Fibroblast of skin of back (primary cell): Measurements from ENCODE around the gene ZNF326. TPM values are rescaled to one million over a fixed set of nuclear protein-coding genes. Genes with fewer than 3 reads are reported as not detected.

Experiments used
- DNase-seq: peaks from one replicate; pipeline ENCODE4 v3.0.0-alpha.2; 2013
- polyA plus RNA-seq, 2 experiments: library from polyadenylated mRNA; unstranded; fragments of 120-200 nt; gene quantifications; one replicate each; pipeline ENCODE4 v1.2.1, GENCODE V29; 2013; ENCODE audit not compliant: insufficient read length in 2 of 2

The ZNF326 gene, protein sequence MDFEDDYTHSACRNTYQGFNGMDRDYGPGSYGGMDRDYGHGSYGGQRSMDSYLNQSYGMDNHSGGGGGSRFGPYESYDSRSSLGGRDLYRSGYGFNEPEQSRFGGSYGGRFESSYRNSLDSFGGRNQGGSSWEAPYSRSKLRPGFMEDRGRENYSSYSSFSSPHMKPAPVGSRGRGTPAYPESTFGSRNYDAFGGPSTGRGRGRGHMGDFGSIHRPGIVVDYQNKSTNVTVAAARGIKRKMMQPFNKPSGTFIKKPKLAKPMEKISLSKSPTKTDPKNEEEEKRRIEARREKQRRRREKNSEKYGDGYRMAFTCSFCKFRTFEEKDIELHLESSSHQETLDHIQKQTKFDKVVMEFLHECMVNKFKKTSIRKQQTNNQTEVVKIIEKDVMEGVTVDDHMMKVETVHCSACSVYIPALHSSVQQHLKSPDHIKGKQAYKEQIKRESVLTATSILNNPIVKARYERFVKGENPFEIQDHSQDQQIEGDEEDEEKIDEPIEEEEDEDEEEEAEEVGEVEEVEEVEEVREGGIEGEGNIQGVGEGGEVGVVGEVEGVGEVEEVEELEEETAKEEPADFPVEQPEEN
- polyA plus RNA-seq (2013, experiment 1 of 2; ENCODE audit: insufficient read length): 22.9 TPM
- polyA plus RNA-seq (2013, experiment 2 of 2; ENCODE audit: insufficient read length): 9.8 TPM

DNA sequence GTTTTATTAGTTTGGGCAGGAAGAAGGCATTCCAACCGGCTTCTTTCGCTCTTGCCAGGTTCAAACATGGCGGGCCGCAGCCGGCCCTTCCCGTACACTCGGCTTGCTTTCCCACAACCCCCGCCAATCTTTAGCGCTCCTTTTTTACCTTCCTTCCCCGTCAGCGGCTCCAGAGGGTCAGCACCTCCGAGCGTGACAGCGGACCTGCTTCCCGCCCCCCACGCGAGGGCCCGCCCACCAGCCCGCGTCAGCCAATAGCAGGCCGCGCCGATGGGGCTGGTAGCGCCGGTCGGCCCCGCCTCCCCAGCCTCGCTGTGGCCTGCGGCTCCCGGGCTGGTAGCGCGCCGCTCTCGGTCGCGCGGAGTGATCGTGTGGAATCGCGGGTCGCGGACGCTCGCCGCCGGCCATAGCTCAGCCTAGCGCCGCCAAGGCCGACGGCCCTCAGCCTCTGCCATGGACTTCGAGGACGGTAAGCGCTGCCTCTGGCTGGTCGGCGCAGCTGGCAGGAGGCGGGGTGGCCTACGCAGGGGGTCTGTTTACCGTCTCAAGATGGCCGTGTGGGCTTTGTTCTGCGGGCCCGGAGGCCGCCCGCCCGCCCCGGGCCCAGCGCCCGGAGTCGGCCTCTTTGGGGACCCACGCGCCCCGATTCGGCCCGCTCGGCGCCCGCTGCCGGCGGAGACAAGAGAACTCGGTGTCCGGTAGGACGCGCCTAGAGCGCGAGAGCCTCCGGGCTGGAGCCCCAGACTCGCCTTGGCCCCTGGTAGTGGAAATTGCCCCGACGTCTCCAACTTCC, at the start of gene ZNF326:
Gene ZNF326 (plus strand): TSS at position 306 of the 793 bp plus-strand sequence. CDS start 148 bp downstream, at position 454.
- peak; percentile 95 for DNase-seq

DNA sequence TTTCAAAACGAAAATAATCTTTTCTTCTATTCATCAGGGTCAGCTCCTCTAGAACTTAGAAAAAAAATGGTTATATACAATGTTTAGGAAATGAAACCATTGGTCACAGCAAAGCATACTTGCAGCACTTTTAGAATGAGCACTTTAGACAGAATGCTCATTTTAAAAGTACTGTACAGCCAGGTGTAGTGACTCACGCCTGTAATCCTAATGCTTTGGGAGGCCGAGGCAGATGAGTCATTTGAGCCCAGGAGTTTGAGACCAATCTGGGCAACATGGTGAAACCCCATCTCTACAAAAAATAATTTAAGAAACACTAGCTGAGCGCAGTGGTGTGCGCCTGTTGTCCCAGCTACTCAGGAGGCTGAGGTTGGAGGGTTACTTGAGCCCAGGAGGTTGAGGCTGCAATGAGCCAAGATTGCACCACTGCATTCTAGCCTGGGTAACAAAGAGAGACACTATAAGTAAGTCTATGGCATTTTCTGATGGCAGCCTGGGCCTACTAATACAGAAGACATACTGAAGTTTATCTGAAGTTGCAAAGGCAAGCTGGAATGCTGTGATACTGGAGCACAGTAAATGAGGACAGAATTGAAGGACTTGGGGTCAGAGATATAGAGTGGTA, 48.9 kb upstream of the ZNF326 start:
- DNase-seq: peak; percentile 22

DNA sequence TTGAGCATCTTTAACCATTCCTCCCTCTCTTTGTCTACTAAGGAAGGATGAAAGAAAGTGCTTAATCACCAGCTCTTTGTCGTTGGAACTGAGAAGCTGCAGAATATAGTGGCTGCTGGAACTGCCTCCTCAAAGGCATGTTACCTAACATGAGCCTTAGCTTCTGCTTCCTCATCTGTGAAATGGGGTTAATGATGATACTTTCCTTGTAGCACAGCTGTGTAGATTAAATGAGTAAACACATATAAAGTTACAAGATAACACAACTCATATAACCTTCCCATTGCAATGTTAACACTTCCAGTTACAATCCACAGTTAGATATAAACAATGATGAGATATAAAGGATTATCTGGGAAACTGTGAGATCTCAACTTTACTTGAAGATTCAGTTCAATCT, 48.4 kb upstream of the ZNF326 start:
- no peak for DNase-seq

DNA sequence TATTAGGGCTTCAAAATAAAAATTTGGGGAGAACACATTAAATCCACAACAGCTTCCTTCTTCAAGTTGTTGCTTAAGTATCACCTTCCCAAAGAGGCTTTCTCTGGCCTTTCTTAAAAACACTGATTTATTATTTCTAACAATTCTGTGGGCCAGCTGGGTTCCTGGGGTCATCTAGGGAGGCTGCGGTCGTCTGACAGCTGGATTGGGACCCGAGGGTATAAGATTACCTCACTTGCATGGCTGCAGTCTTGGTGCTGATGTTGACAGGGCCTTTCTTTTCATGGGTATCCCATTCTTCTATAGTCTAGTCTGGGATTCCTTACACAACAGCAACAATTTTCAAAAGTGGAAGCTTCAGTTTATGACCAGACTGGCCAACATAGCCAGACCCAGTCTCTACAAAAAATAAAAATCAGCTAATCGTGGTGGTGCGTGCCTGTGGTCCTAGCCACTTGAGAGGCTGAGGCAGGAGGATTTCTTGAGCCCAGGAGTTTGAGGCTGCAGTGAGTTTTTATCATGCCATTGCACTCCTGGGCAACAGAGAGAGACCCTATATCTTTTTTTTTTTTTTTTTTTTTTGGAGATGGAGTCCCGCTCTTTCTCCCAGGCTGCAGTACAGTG, 46.1 kb upstream of the ZNF326 start:
- DNase-seq: no peak

DNA sequence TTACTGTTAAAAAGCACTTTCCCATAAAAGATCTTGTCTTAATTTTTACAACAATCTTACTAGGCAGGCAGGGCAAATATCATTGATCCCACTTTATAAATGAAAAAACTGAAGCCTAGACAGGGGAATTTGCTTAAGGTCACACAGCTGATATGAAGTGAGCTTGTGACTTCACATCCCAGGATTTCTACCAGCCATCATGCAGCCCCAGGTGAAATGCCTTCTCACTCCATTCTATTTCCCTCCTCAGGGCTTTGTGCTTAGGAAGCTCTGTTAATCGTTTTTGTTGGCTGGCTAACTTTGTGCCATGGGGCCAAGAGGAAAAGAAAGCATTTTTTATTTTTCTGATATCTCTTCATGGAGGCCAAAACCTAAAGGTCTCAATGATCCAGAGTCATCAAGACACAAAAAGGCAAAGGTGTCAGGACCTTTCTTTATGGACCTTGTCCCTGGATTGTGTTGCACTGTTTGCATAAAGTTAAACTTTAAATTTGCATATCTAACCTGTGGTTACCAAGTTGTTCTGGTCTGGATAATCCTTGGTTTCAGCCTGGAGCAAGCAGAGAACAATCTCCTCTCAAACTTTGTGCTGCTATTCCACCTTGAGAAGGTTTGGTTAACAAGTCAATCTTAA, 44.8 kb upstream of the ZNF326 start:
- DNase-seq: no peak

DNA sequence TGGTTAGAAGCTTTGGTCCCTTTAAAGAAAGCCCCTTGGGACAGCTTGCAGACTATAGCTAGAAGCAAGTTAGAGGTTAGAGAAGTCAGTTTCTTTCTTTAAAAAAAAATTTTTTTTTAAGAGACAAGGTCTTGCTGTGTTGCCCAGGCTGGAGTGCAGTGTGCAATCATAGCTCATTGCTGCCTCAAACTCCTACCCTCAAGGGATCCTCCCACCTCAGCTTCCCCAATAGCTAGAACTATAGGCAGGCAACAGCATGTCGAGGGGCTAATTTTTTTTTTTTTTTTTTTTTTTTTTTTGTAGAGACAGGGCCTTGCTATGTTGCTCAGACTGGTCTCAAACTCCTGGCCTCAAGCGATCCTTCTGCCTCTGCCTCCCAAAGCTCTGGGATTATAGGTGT, 44.2 kb upstream of the ZNF326 start:
- DNase-seq: no peak

DNA sequence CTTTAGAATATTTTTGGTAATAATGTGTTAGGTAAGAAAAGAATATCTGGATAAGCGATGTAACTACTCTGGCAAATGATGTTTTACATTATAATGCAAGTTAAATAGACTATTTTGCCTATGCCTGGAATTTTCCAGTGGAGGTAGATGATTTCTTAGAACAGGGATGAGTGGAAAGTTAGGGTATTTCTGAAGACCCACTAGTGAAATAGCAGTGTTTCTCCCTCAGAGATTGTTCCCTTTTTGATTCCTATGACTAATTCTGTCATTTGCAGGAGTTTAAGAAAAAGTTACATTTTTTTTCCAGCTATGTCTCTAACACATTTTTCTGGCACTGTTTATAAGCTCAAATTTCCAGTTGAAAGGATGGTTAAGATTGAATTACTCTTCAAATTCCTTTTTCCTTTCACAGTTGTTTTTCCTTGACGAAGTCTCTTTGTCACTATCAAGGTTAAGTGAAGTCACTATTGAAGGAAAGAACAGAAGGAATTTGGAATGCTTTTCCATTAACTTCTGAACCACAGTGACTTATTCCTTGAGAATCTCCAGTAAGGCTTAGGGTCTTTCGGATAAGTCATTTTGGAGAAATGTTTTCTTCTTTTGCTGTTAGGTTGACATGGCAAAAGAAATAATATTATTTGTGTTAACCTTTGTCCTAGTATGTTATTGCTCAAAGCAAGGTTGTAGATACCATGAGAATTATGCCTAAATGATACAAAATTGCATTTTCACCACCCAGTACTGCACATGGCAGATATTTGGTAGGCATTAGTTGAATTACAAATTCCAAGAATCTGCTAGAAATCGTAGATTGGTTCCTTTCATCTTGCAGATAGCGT, 42.9 kb upstream of the ZNF326 start:
- DNase-seq: peak; percentile 96

DNA sequence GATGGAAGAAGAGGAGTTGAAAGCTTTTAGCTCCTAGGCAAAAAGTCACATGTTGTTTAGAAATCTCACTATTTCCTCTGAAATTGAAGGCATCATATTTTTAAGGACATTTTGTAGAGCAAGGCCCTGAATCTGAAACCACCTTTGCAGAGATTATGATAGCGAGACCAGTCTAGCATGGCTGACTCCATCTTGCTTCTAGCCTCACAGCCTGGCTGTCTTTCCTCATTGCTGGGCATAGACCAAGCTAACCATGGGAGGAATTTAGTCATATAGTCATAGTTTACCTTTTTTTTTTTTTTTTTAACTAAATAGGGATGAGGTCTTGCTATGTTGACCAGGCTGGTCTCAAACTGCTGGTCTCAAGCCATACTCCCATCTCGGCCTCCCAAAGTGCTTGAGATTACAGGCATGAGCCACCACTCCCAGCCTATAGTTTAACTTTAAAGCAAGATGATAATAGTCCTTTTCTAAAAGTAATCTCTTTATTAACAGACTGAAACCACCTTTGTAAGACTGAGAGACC, 42.2 kb upstream of the ZNF326 start:
- peak; percentile 35 for DNase-seq

DNA sequence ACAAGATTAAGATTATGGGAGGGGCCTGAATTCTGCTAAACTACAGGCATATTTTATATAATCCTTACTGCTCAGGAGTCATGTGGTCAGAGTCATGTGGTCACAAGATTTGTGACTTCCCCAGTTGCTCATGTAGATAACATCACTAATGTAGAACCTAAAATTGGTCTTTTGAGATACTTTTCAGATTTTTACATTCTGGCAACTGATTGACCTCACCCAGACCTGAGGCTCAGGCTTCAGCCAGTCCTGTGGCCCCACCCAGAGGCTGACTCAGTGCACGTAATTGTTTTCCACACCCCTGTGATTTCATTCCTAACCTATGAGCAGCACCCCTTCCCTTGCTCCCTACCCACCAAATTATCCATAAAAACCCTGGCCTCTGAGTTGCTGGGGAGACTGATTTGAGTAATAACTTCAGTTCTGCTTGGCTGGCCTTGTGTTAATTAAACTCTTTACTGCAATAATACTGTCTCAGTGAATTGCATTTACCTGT, 41.7 kb upstream of the ZNF326 start:
- peak; percentile 92 for DNase-seq

DNA sequence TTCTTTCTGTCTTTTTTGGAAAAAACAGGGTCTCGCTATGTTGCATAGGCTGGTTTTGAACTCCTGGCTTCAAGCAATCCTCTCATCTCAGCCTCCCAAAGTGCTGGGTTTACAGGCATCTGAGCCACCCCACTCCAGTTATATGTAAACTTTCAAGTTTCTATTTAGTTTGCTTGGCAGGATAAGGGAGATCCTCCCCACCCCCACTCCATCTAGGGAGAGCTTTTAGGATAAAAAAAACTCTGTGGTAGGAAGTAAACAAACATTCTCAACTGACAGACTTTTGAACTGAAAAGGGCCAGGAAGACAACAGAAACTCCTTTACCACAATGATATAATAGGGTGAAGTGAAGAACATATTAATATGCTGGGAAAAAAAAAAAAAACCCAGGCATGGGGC, 41.0 kb upstream of the ZNF326 start:
- no peak for DNase-seq

DNA sequence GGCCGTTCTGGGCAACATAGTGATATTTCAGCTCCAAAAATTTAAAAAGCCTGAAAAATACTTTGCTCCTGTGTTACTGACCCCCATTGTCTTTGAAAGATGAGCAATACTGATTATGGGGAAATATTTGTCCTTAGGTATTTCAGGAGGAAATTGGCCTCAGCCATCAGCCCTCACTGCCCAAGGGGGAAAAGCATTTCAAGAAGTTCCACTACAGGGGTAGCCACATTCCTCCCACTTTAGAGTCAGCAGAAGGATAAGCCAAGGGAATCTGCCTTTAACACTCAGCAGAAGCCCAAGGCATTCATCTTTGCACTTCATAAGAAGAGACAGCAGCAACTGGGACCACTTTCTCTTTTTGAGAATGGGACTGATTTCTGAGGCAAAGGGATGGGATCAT, 40.5 kb upstream of the ZNF326 start:
- no peak for DNase-seq

DNA sequence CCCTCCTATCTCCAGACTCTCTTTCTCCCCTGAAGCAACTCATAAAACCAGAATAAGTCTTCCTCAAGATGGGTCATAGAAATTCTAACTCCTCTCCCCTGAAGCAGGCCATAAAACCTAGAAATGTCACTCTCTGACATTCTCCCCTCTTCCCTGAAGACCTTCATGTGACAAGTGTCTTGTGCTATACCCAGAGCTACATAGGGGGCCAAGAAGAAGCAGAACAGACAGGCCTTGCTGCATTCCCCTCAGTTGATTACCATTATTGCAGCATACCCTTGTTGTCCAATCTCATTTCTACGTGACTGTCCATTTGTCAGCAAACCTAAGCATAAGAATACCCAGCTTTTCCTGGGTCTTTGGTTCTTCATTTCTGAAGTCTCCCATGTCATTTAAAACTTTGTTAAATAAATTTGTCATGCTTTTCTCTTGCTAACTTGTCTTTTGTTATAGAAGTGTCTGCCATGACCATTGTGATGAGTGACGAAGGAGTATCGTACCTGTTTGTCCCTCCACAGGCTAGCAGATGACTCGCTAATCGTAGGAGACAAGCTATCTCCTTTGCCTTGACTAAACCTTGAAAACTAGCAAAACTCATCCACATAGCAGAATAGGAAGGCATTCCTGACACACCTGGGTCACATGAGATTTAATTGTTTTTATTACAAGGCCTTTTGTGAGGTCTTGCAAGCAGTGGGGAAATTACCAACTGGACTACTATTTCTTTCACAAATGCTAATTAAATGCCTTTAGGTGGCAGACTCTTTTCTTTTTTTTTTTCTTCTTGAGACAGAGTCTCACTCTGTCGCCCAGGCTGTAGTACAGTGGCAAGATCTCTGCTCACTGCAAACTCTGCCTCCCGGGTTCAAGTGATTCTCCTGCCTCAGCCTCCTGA, 39.4 kb upstream of the ZNF326 start:
- DNase-seq: no peak

DNA sequence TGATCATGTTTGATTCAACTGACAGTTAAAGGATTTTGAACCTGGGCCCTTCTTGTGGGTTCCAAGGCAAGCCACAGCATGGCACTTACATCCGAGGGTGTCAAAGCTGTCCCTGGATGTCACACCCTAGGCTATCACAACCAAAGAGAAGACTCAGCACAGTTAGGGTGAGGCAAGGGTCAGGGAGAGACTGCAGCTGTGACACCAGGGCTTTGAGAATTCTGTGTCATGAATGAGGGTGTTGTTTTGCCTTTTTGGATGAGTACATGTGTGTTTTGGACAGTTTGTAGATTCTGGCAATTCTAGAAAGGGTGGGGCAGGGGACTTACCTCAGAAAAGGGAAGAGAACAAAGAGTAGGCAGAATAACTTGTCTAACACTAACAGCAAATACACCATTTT, 37.8 kb upstream of the ZNF326 start:
- no peak for DNase-seq

DNA sequence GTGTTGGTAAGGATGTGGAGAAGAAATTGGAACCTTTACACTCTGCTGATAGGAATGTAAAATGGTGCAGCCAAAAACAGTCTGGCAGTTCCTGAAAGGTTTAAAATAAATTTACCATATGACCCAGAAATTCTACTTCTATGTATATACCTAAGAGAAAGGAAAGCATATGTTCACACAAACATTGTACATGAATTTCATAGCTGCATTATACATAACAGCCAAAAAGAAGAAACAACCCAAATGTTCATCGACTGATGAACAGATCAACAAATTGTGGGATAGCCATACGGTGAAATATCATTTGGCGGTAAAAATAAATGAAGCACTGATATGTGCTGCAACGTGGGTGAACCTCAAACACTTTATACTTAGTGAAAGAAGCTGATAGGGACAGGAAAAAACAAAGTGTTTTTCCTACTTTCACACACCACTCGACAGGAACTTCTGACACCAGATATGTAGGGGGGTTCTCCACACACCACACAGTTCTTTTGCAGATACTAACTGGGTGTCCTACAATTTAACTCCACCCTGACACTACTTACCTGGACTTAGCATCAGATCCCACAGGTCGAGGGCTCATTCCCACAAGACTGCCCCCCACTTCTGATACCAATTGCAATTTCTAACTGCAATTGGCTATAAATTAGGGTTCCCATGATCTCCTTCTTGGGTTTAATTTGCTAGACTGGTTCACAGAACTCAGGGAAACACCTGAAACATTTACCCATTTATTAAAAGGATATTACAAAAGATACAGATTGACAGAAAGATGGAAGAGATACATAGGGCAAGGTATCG, 35.9 kb upstream of the ZNF326 start:
- no peak for DNase-seq

DNA sequence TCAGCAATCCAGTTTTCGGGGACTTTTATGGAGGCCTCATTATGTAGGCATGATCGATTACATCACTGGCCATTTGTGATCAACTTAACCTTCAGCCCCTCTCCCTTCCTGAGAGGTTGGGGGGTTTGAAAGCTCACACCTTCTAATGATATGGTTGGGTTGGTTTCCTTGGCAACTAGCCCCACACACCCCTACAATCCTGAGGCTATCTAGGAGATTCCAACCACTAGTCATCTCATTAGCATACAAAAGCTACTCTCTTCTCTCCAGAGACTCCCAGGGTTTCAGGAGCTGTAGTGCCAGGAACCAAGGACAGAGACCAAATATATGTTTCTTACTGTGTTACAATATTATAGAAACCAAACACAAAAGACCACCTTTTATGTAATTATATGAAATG, 35.2 kb upstream of the ZNF326 start:
- DNase-seq: no peak

DNA sequence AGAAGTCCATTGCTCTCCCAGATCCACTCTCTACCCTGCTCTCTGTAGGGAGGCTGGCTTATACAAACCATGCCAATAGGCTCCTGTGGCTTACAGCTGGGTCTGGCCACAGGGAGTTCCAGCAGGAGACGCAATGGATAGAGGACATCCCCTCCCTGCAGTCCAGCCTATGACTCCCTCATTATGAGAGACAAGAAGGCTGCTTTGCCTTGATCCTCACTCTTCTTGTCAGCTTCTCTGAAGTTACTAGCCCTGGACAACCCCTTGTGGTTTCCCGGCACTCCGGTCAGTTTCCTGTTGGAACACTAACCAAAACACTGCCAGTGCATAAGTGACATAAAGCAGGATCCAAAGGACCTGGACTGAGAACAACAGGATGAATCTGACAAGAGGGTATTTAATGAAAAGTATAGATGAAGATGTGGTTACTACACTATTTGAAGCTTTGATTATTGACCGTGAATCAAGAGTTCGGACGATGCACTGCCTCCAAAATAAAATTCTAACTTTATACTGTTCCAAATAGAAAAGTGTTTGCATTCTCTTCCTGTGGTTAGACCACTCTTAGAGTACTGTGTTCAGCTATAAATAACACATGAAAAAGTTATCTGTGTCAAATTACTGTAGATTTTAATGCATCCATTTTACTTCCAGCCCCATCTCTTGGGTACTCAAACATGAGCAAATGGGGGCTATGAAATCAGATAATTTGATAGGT, 32.7 kb upstream of the ZNF326 start:
- peak; percentile 67 for DNase-seq

DNA sequence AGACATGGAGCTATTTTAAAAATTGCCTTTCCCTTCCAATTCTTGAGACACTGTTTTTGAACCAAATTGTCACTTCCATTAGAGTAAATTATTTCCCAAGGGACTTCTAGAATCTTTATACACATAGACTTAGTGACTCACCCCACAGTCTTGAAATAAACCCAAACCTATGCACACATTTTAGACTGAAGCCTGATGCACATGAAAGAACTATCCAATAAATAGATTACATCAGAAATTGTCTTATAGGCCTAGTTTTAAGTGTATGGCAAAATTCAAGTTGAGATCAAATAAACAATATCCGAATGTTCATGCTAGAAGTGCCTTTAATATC, 32.2 kb upstream of the ZNF326 start:
- DNase-seq: peak; percentile 66

DNA sequence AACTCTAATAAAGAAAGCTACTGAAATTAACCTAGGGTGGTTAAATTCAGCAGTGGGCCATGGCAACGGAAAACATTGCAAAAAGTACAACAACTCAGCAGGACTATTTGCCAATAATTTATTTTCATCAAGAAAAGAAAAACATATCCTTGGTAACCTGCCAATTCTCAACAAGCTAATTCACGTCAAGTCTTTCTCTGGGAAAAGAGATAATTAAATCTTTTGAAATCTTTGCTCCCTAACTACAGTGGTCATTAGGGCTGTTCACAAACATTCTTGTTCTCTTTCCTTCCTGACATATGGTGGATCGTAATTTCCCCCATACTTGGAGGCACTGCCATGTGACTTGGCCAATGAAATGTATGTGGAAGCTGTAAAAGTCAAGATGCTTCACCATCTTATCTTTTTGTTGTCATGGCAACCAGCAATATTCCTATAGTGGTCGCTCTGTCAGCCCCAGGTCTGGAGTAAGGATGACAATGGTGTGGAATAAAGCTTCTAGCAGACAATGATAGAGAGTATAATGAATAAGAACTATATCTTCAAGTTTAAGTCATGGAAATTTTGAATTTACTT, 29.6 kb upstream of the ZNF326 start:
- DNase-seq: no peak
